WERI-Rb-1 (cell line): Measurements from ENCODE around the gene SERTAD2.
A peak's percentile ranks its signal among the peaks of the same experiment; 100 is the strongest.

Experiments used
- DNase-seq: peaks from one replicate; pipeline ENCODE4 v3.0.0-alpha.2; 2020
- H3K27ac ChIP-seq: fragments of 250-450 bp; sonication (Bioruptor Pico); 2 replicates; pipeline ENCODE4 v1.5.1; 2020; ENCODE audit warnings: mild to moderate bottlenecking, moderate library complexity
- H3K27me3 ChIP-seq: fragments of 250-450 bp; sonication (Bioruptor Pico); 2 replicates; pipeline ENCODE4 v1.5.1; 2021; ENCODE audit warnings: mild to moderate bottlenecking, low read depth, moderate library complexity; ENCODE audit not compliant: insufficient read depth, severe bottlenecking
- H3K36me3 ChIP-seq: fragments of 250-450 bp; sonication (Bioruptor Pico); 2 replicates; pipeline ENCODE4 v1.5.1; 2020; ENCODE audit warnings: mild to moderate bottlenecking, moderate library complexity
- H3K4me3 ChIP-seq: 2 replicates; pipeline ENCODE4 v1.5.1; 2011; ENCODE audit warnings: low read depth, mild to moderate bottlenecking, control low read depth, low read length
- H3K9me3 ChIP-seq: fragments of 250-450 bp; sonication (Bioruptor Pico); 2 replicates; pipeline ENCODE4 v1.5.1; 2021; ENCODE audit warnings: mild to moderate bottlenecking, moderate library complexity; ENCODE audit not compliant: severe bottlenecking
- CTCF ChIP-seq: IDR thresholded peaks from 2 replicates; pipeline ENCODE4 v1.5.1; 2011; ENCODE audit warnings: low read depth, mild to moderate bottlenecking, control low read depth, inconsistent platforms, low read length

Gene SERTAD2

DNA sequence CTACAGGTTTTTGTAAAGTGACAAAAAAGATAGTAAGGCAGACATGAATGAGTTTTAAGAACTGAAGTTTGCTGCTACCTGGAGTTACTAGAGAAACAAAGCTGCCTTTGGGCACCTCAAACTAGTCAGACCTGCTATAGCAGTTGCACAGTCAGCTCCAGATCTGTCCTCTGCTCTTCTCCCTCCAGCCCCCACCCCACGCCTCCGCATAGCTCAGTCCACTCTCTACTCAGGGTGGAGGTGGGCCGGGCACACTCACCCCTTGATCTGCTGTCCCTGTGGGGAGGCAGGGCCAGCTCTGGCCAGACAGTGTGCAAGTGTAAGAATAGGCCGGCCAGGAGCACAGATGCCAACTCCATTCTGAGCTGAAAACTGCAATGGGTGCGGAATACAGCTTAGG is 4.1 kb downstream of the SERTAD2 start:
- peak overlapping the region; percentile 97 for H3K27ac ChIP-seq
- TF ChIP-seq CTCF, result no peak
- H3K27me3 ChIP-seq, result no peaks in the 10 kb centered on the region
- peaks cover 6% of the 10 kb centered on the region for H3K36me3 ChIP-seq
- no peaks in the 10 kb centered on the region for H3K9me3 ChIP-seq
- H3K4me3 ChIP-seq, result no peak overlapping the region
- peak; percentile 67 for DNase-seq

DNA sequence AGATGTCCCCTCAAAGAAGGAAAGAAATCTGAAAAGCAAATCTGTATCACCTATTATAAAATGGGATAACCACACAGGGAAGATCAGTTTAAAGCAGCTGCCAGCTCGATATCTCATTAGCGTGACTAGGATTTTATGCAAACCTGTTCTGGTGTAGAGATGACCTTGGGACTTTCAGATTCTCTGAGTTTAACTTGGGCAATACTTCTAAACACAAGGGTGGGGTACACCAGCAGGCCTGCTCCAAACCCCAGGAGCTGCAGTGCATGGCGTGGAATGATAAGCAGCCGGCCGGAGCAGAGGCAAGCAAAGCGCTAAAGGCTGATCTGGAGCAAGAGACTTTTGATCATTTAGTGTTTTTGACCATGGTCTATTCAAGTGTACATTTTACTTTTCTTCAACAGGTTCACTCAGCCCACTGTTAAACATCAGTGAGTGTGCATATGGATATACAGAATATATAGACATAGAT is 4.7 kb downstream of the SERTAD2 start:
- no peak overlapping the region for H3K4me3 ChIP-seq
- peak overlapping the region; percentile 97 for H3K27ac ChIP-seq

DNA sequence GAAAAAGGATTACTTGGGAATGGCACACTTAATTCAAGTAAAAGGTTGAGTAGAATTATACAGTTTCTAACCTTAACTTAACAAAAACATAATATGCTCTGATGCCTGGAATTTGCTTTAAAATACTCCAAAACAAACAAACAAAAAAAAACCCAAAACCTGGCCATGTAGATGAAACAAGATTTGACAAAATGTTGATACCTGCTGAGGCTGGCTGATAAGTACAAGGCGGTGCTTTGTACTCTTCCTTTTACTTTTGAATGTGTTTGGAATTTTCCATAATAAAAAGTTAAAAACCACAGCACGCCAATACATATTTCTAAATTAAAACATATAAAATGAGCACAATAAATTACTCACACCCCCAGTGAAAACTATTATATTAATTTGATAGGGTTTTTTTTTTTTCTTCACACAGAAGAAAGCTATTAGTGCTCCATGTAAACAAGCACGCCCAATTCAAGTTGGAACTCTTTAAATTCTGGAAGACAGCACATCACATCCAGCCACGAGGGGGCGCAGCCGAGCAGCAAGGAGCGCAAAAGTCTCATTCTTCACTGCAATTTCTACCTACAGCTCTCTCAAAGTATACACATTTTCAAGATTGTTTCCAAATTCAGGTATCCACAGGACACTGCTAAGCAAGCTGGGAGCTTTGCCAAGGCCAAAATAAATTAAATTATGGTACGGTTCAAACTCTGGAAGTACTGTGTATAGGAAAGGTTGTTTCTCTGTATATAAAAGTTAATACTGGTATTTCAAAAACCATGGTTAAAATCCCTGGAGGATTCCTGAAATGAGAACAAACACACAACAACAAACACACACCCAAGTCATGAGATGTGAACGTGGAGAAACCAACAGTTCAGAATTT is 7.5 kb downstream of the SERTAD2 start:
- Histone ChIP-seq H3K27ac (no peak overlapping the region), H3K36me3 (no peaks in the 10 kb centered on the region), H3K9me3 (no peaks in the 10 kb centered on the region), H3K27me3 (no peaks in the 10 kb centered on the region), H3K4me3 (no peak overlapping the region)
- DNase-seq, result peak; percentile 85
- TF ChIP-seq CTCF, result peak; percentile 89

More for the DNA sequence above, 4.7 kb downstream of the SERTAD2 start:
- DNase-seq, result no peak
- TF ChIP-seq CTCF, result no peak
- Histone ChIP-seq H3K27me3 (no peaks in the 10 kb centered on the region), H3K36me3 (peaks cover 3% of the 10 kb centered on the region), H3K9me3 (no peaks in the 10 kb centered on the region)

DNA sequence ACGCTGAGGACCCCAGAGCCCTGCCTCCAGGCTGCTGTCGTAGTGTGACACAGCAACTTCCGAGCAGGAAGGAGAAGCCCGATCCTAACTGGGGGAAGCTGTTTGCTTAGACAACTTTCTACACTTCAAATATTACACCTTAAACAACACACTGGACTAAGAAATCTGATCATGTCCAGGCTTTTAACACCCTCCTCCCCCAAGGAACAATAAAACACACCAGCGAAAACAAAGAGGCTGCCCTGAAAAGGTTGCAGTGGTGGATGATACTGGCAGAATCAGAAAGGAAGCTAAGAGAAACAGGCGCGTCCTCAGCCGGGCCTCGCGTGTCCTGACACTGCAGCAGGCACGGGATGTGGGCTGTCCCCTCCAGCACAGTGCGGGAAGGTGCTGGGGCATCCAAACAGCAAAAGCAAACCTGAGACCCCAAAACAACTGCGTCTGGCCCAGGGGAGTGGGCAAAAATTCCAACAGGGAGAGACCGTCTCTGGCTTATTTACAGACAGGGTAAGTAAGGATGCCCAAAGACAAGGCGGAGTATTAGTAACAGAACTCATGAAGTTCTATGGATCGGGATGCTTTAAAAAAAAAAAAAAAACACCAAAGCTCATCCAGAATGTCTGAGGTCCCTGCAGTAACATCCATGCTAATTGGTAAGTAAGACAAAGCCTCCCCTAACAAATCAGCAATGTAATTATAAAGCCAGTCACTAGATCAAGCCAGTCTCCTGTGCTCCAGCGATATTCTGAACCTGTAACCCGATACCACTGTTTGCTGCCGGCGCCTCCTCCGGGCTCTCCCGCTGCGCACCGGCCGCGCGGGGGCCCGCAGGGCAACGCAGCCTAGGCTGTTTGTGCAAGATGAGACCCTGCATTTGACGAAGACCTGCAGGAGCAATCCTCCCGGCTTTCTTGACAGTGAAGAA is 9.0 kb downstream of the SERTAD2 start:
- peak; percentile 77 for DNase-seq
- H3K4me3 ChIP-seq, result peak overlapping the region; percentile 45

More for the DNA sequence above, 9.0 kb downstream of the SERTAD2 start:
- Histone ChIP-seq H3K36me3 (no peaks in the 10 kb centered on the region), H3K27me3 (no peaks in the 10 kb centered on the region), H3K27ac (peak overlapping the region; percentile 76), H3K9me3 (no peaks in the 10 kb centered on the region)
- 0 out of 2 replicates have a peak, but pooled peaks have one; percentile 25 for TF ChIP-seq CTCF
